ENCODE measurements around the gene RALGAPA2. TPM values are rescaled to one million over a fixed set of nuclear protein-coding genes. Genes with fewer than 3 reads are reported as not detected.

Gene RALGAPA2
- total RNA-seq, 4 donors from 2014 or later: 54.3 to 67.6 (median 60.3) TPM

GRCh38 chr20:20657092-20657491 is 55.4 kb downstream of the RALGAPA2 start:
- Histone ChIP-seq H3K4me1 (no peaks in the 10 kb centered on the region), H3K27me3 (no peaks in the 10 kb centered on the region), H3K36me3 (no peaks in the 10 kb centered on the region), H3K4me3 (no peak overlapping the region), H3K9me3 (no peaks in the 10 kb centered on the region), H3K27ac (no peak overlapping the region)
- no peak for TF ChIP-seq POLR2A (IDR thresholded peaks at IDR 0.05)
- TF ChIP-seq, protein P1, sequence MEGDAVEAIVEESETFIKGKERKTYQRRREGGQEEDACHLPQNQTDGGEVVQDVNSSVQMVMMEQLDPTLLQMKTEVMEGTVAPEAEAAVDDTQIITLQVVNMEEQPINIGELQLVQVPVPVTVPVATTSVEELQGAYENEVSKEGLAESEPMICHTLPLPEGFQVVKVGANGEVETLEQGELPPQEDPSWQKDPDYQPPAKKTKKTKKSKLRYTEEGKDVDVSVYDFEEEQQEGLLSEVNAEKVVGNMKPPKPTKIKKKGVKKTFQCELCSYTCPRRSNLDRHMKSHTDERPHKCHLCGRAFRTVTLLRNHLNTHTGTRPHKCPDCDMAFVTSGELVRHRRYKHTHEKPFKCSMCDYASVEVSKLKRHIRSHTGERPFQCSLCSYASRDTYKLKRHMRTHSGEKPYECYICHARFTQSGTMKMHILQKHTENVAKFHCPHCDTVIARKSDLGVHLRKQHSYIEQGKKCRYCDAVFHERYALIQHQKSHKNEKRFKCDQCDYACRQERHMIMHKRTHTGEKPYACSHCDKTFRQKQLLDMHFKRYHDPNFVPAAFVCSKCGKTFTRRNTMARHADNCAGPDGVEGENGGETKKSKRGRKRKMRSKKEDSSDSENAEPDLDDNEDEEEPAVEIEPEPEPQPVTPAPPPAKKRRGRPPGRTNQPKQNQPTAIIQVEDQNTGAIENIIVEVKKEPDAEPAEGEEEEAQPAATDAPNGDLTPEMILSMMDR (IDR thresholded peaks at IDR 0.05): no peak
- DNase-seq: no peak

- H3K27ac ChIP-seq: no peak overlapping the region
- no peaks in the 10 kb centered on the region for H3K27me3 ChIP-seq
- DNase-seq: no peak
- H3K4me1 ChIP-seq: no peaks in the 10 kb centered on the region
- TF ChIP-seq, protein P1 (IDR thresholded peaks at IDR 0.05): no peak
- no peak for TF ChIP-seq POLR2A (IDR thresholded peaks at IDR 0.05)
- no peaks in the 10 kb centered on the region for H3K36me3 ChIP-seq
- H3K4me3 ChIP-seq: no peak overlapping the region
- no peaks in the 10 kb centered on the region for H3K9me3 ChIP-seq
Observed at GRCh38 chr20:20655883-20656282, 56.6 kb downstream of the RALGAPA2 start.

- H3K9me3 ChIP-seq: no peaks in the 10 kb centered on the region
- H3K27me3 ChIP-seq: no peaks in the 10 kb centered on the region
- no peaks in the 10 kb centered on the region for H3K4me1 ChIP-seq
- TF ChIP-seq, protein P1 (IDR thresholded peaks at IDR 0.05): no peak
- no peak for TF ChIP-seq POLR2A (IDR thresholded peaks at IDR 0.05)
- no peak overlapping the region for H3K27ac ChIP-seq
- DNase-seq: no peak
- H3K36me3 ChIP-seq: no peaks in the 10 kb centered on the region
- H3K4me3 ChIP-seq: no peak overlapping the region
Observed at GRCh38 chr20:20649945-20650344, 62.5 kb downstream of the RALGAPA2 start.

- Histone ChIP-seq H3K27ac (no peak overlapping the region), H3K4me3 (no peak overlapping the region), H3K4me1 (no peaks in the 10 kb centered on the region), H3K36me3 (peaks cover 0 to 23% (median 0%) of the 10 kb centered on the region in 3 donors), H3K9me3 (no peaks in the 10 kb centered on the region), H3K27me3 (no peaks in the 10 kb centered on the region)
- no peak for TF ChIP-seq POLR2A (IDR thresholded peaks at IDR 0.05)
- TF ChIP-seq, protein P1 (IDR thresholded peaks at IDR 0.05): no peak
- DNase-seq: no peak
Observed at GRCh38 chr20:20643927-20644326, 68.5 kb downstream of the RALGAPA2 start.

DNA sequence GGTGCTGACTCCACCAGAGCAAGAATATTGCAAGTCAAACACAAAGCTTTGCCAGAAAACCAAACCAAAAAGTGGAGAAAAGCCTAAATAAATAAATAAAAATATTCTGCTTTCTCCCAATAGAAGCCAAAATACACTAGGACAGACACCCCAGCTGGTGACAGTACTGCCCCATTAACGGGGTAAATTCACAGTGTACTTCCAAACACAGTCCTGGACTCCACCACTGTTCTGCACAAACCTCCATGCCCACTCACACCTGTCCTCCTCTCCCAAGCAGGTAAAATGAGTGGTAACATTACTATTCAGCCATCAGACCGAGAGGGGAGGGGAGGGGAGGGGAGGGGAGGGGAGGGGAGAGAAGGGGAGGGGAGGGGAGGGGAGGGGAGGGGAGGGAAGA is 70.7 kb downstream of the RALGAPA2 start:
- H3K27me3 ChIP-seq: no peaks in the 10 kb centered on the region
- H3K9me3 ChIP-seq: no peaks in the 10 kb centered on the region
- no peak for DNase-seq
- TF ChIP-seq, protein P1 (IDR thresholded peaks at IDR 0.05): no peak
- TF ChIP-seq POLR2A (IDR thresholded peaks at IDR 0.05): no peak
- H3K27ac ChIP-seq: no peak overlapping the region
- H3K4me1 ChIP-seq: no peaks in the 10 kb centered on the region
- H3K4me3 ChIP-seq: no peak overlapping the region
- H3K36me3 ChIP-seq: peaks cover 0 to 36% (median 0%) of the 10 kb centered on the region in 3 donors

DNA sequence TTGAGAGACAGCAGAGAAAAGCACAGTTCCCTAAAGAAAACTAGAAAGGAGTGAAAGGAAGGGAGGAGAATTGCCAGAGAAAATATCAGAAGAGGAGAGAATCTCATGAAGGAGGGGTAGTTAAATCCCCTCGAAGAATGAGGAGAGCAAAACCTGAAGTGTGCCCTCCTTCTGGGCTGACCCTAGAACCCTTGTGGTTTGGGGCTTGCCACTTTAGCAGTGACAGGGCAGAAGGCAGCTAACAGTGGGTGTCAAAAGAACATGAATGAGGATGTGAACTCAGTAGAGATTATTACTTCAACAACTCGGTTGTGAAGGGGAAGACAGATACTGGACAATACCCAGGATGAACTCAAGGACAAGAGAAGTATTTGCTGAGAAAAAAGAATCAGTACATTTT is 73.6 kb downstream of the RALGAPA2 start:
- H3K4me3 ChIP-seq: no peak overlapping the region
- no peak overlapping the region for H3K27ac ChIP-seq
- H3K9me3 ChIP-seq: no peaks in the 10 kb centered on the region
- H3K27me3 ChIP-seq: no peaks in the 10 kb centered on the region
- TF ChIP-seq, protein P1 (IDR thresholded peaks at IDR 0.05): no peak
- TF ChIP-seq POLR2A (IDR thresholded peaks at IDR 0.05): no peak
- peaks cover 0 to 56% (median 0%) of the 10 kb centered on the region in 3 donors for H3K36me3 ChIP-seq
- DNase-seq: no peak
- no peaks in the 10 kb centered on the region for H3K4me1 ChIP-seq

Measured in Peyer's patch (tissue), 4 donors.